HCT116 (cell line): Measurements from ENCODE around the gene BORCS5.

Source experiments
- CEBPB ChIP-seq: IDR thresholded peaks from 2 replicates; pipeline ENCODE4 v1.6.1; 2012; ENCODE audit warnings: low read depth
- CTCF ChIP-seq, 3 experiments: fragments of 200-600 bp in 1 of 3; sonication (generic) in 1 of 3; IDR thresholded peaks in 2 of 3; conservative IDR thresholded peaks in 1 of 3; 2 replicates each; pipeline ENCODE4 v1.5.1; 2012 to 2017; ENCODE audit warnings: low read depth in 2 of 3, low read length in 2 of 3, antibody characterized with exemption in 1 of 3, borderline replicate concordance in 1 of 3, control low read depth in 1 of 3, mild to moderate bottlenecking in 1 of 3, mixed read lengths in 1 of 3, mixed run types in 1 of 3, moderate library complexity in 1 of 3; ENCODE audit not compliant: insufficient read depth in 1 of 3
- MAX ChIP-seq: IDR thresholded peaks from 2 replicates; pipeline ENCODE4 v1.6.1; 2012
- POLR2A ChIP-seq: IDR thresholded peaks from 2 replicates; pipeline ENCODE4 v1.7.0; 2011; ENCODE audit warnings: borderline replicate concordance; ENCODE audit not compliant: insufficient read depth, insufficient read length; ENCODE audit errors: extremely low read depth
- POLR2AphosphoS5 ChIP-seq: IDR thresholded peaks from 2 replicates; pipeline ENCODE4 v1.6.1; 2011; ENCODE audit warnings: mild to moderate bottlenecking, low read depth, low read length, moderate library complexity

- no peak for TF ChIP-seq POLR2AphosphoS5
- TF ChIP-seq MAX: no peak
- TF ChIP-seq CEBPB: no peak
- no peak for TF ChIP-seq CTCF (IDR thresholded peaks at IDR 0.05 in 2 of 3, conservative IDR thresholded peaks at IDR 0.05 in 1 of 3; ENCODE audit: borderline replicate concordance in 1 of 3, insufficient read depth in 1 of 3, low read depth in 2 of 3, low read length in 2 of 3)
- TF ChIP-seq POLR2A: no peak
Observed at GRCh38 chr12:12366701-12367481, 10.0 kb downstream of the BORCS5 start.
